Tibial nerve (tissue), 4 donors: ENCODE data around the gene IL1A. TPM values are rescaled to one million over a fixed set of nuclear protein-coding genes. Genes with fewer than 3 reads are reported as not detected.

Experiments
- DNase-seq, 2 donors: peaks; one replicate each; pipeline ENCODE4 v3.0.0-alpha.2; 2019; ENCODE audit warnings: low spot score in 2 of 2
- H3K27ac ChIP-seq, 4 donors: fragments of 200-600 bp; sonication (generic) in 3 of 4; one replicate each; pipeline ENCODE4 v1.5.1; 2017 to 2019; ENCODE audit warnings: mild to moderate bottlenecking in 1 of 4
- H3K27me3 ChIP-seq, 2 donors: fragments of 200-600 bp; sonication (generic) in 1 of 2; one replicate each; pipeline versions ENCODE4 v1.5.1 to v1.6.0; 2017 to 2019
- H3K36me3 ChIP-seq, 3 donors: fragments of 200-600 bp; sonication (generic); one replicate each; pipeline ENCODE4 v1.5.1; 2018 to 2019
- H3K4me1 ChIP-seq, 4 donors: fragments of 200-600 bp; sonication (generic) in 3 of 4; one replicate each; pipeline ENCODE4 v1.5.1; 2017 to 2019
- H3K4me3 ChIP-seq, 4 donors: fragments of 200-600 bp; sonication (generic) in 3 of 4; one replicate each; pipeline ENCODE4 v1.5.1; 2017 to 2019; ENCODE audit warnings: mild to moderate bottlenecking in 1 of 4, moderate library complexity in 1 of 4
- H3K9me3 ChIP-seq, 4 donors: fragments of 200-600 bp; sonication (generic) in 3 of 4; one replicate each; pipeline ENCODE4 v1.5.1; 2017 to 2019
- EP300 ChIP-seq, 2 donors: sonication (generic); formaldehyde crosslinking; IDR thresholded peaks; one replicate each; pipeline ENCODE4 v1.6.1; 2017; ENCODE audit warnings: antibody characterized with exemption in 2 of 2, mild to moderate bottlenecking in 1 of 2
- POLR2A ChIP-seq, 2 donors: fragments of 450-650 bp; IDR thresholded peaks; one replicate each; pipeline ENCODE4 v1.6.1; 2017; ENCODE audit warnings: antibody characterized with exemption in 2 of 2, mild to moderate bottlenecking in 2 of 2, moderate library complexity in 2 of 2
- WGBS, 2 donors: methylation state at CpG; one replicate each; pipeline ENCODE4 v1.1.5; 2018; 5-methylcytosine and 5-hydroxymethylcytosine counted together
- total RNA-seq, 4 donors: library from RNA; depleted of rRNA; stranded (reverse); fragments of >200 nt; gene quantifications; one replicate each; pipeline ENCODE4 v1.1.0, GENCODE V29; 2016
- TF ChIP-seq, protein P1 (sequence below), 5 experiments: fragments of 200-600 bp in 3 of 5; fragments of 450-650 bp in 2 of 5; sonication (generic) in 3 of 5; IDR thresholded peaks; one replicate each; pipeline ENCODE4 v1.5.1; 2016 to 2019; ENCODE audit warnings: antibody characterized with exemption in 5 of 5, mild to moderate bottlenecking in 3 of 5, moderate library complexity in 2 of 5

IL1A gene
- total RNA-seq, 4 donors from 2014 or later: 1.1 TPM; not detected in 3

GRCh38 chr2:112791693-112792230 lies 7.5 kb upstream of the IL1A start:
- no peak for DNase-seq
- TF ChIP-seq, protein P1, sequence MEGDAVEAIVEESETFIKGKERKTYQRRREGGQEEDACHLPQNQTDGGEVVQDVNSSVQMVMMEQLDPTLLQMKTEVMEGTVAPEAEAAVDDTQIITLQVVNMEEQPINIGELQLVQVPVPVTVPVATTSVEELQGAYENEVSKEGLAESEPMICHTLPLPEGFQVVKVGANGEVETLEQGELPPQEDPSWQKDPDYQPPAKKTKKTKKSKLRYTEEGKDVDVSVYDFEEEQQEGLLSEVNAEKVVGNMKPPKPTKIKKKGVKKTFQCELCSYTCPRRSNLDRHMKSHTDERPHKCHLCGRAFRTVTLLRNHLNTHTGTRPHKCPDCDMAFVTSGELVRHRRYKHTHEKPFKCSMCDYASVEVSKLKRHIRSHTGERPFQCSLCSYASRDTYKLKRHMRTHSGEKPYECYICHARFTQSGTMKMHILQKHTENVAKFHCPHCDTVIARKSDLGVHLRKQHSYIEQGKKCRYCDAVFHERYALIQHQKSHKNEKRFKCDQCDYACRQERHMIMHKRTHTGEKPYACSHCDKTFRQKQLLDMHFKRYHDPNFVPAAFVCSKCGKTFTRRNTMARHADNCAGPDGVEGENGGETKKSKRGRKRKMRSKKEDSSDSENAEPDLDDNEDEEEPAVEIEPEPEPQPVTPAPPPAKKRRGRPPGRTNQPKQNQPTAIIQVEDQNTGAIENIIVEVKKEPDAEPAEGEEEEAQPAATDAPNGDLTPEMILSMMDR (IDR thresholded peaks at IDR 0.05): no peak
- no peak for TF ChIP-seq EP300 (IDR thresholded peaks at IDR 0.05)
- no peak for TF ChIP-seq POLR2A (IDR thresholded peaks at IDR 0.05)
- Histone ChIP-seq H3K4me1 (no peaks in the 10 kb centered on the region), H3K9me3 (no peaks in the 10 kb centered on the region), H3K4me3 (no peak overlapping the region), H3K27me3 (no peaks in the 10 kb centered on the region), H3K27ac (no peak overlapping the region), H3K36me3 (no peaks in the 10 kb centered on the region)
- 93 to 99% methylated on average over 3 of the region's 3 CpGs for WGBS, 2 donors

GRCh38 chr2:112791019-112791418 lies 6.7 kb upstream of the IL1A start:
- TF ChIP-seq POLR2A (IDR thresholded peaks at IDR 0.05): no peak
- no peak for TF ChIP-seq EP300 (IDR thresholded peaks at IDR 0.05)
- TF ChIP-seq, protein P1 (IDR thresholded peaks at IDR 0.05): no peak
- Histone ChIP-seq H3K4me1 (no peaks in the 10 kb centered on the region), H3K27me3 (no peaks in the 10 kb centered on the region), H3K9me3 (no peaks in the 10 kb centered on the region), H3K4me3 (no peak overlapping the region), H3K27ac (no peak overlapping the region), H3K36me3 (no peaks in the 10 kb centered on the region)
- no peak for DNase-seq
- 89 to 92% methylated on average over 2 to 3 of the region's 3 CpGs for WGBS, 2 donors

GRCh38 chr2:112790305-112790704 lies 6.0 kb upstream of the IL1A start:
- no peak for DNase-seq
- H3K4me3 ChIP-seq: no peak overlapping the region
- WGBS, 2 donors: 85 to 90% methylated on average over 5 of the region's 5 CpGs
- no peaks in the 10 kb centered on the region for H3K36me3 ChIP-seq
- H3K27ac ChIP-seq: no peak overlapping the region
- H3K27me3 ChIP-seq: no peaks in the 10 kb centered on the region
- H3K4me1 ChIP-seq: no peaks in the 10 kb centered on the region
- H3K9me3 ChIP-seq: no peaks in the 10 kb centered on the region
- TF ChIP-seq EP300 (IDR thresholded peaks at IDR 0.05) (no peak), POLR2A (IDR thresholded peaks at IDR 0.05) (no peak)
- TF ChIP-seq, protein P1 (IDR thresholded peaks at IDR 0.05): no peak

GRCh38 chr2:112789186-112789585 lies 4.9 kb upstream of the IL1A start:
- Histone ChIP-seq H3K4me3 (no peak overlapping the region), H3K27me3 (no peaks in the 10 kb centered on the region), H3K36me3 (no peaks in the 10 kb centered on the region), H3K27ac (no peak overlapping the region), H3K4me1 (peaks cover 0 to 3% (median 0%) of the 10 kb centered on the region in 4 donors), H3K9me3 (no peaks in the 10 kb centered on the region)
- DNase-seq: no peak
- 88 to 89% methylated on average over 1 of the region's 1 CpG for WGBS, 2 donors
- TF ChIP-seq POLR2A (IDR thresholded peaks at IDR 0.05): no peak

GRCh38 chr2:112788653-112789052 lies 4.4 kb upstream of the IL1A start:
- no peaks in the 10 kb centered on the region for H3K27me3 ChIP-seq
- no peak overlapping the region for H3K27ac ChIP-seq
- H3K36me3 ChIP-seq: no peaks in the 10 kb centered on the region
- no peaks in the 10 kb centered on the region for H3K9me3 ChIP-seq
- TF ChIP-seq, protein P1 (IDR thresholded peaks at IDR 0.05): no peak
- TF ChIP-seq EP300 (IDR thresholded peaks at IDR 0.05) (no peak), POLR2A (IDR thresholded peaks at IDR 0.05) (no peak)
- whole genome bisulfite sequencing, 2 donors: 85 to 93% methylated on average over 3 of the region's 3 CpGs
- peaks cover 0 to 4% (median 0%) of the 10 kb centered on the region in 4 donors for H3K4me1 ChIP-seq
- no peak overlapping the region for H3K4me3 ChIP-seq
- DNase-seq: no peak
